GM12878 (cell line): ENCODE data around the gene SLC25A26. TPM values are rescaled to one million over a fixed set of nuclear protein-coding genes. Genes with fewer than 3 reads are reported as not detected.

ENCODE experiments used
- BHLHE40 ChIP-seq, 2 experiments: fragments of 450-650 bp in 1 of 2; IDR thresholded peaks; 2 replicates each; pipeline ENCODE4 v1.6.1; 2011 to 2017; ENCODE audit warnings: low read depth in 2 of 2, borderline replicate concordance in 1 of 2, improper control_type of control experiment in 1 of 2, low read length in 1 of 2, mild to moderate bottlenecking in 1 of 2
- E2F8 ChIP-seq: fragments of 450-650 bp; IDR thresholded peaks from 2 replicates; pipeline ENCODE4 v1.6.1; 2018; ENCODE audit warnings: mild to moderate bottlenecking, low read depth, moderate library complexity; ENCODE audit not compliant: partially characterized antibody
- EP300 ChIP-seq, 2 experiments: fragments of 150-350 bp in 1 of 2; IDR thresholded peaks; 2 replicates each; pipeline ENCODE4 v1.6.1; 2011 to 2012; ENCODE audit warnings: low read depth in 2 of 2, low read length in 2 of 2, borderline replicate concordance in 1 of 2, improper control_type of control experiment in 1 of 2, inconsistent platforms in 1 of 2; ENCODE audit not compliant: control insufficient read depth in 1 of 2
- FOXM1 ChIP-seq: IDR thresholded peaks from 2 replicates; pipeline ENCODE4 v1.6.1; 2012; ENCODE audit warnings: low read depth, mild to moderate bottlenecking, inconsistent platforms, low read length, moderate library complexity
- MLLT1 ChIP-seq: fragments of 450-650 bp; IDR thresholded peaks from 2 replicates; pipeline ENCODE4 v1.6.1; 2016; ENCODE audit warnings: mild to moderate bottlenecking
- PKNOX1 ChIP-seq: fragments of 450-650 bp; IDR thresholded peaks from 2 replicates; pipeline ENCODE4 v1.6.1; 2016; ENCODE audit warnings: mild to moderate bottlenecking
- POLR2AphosphoS5 ChIP-seq: IDR thresholded peaks from 2 replicates; pipeline ENCODE4 v1.6.1; 2011; ENCODE audit warnings: mild to moderate bottlenecking, low read length, inconsistent platforms
- RCOR1 ChIP-seq: conservative IDR thresholded peaks from 2 replicates; pipeline ENCODE4 v1.6.1; 2012; ENCODE audit warnings: low read depth, low read length, improper control_type of control experiment
- SMAD1 ChIP-seq: fragments of 450-650 bp; IDR thresholded peaks from 2 replicates; pipeline ENCODE4 v1.6.1; 2018; ENCODE audit warnings: mild to moderate bottlenecking, low read depth; ENCODE audit not compliant: partially characterized antibody
- TCF3 ChIP-seq: IDR thresholded peaks from 2 replicates; pipeline ENCODE4 v1.6.1; 2012; ENCODE audit warnings: low read depth, mild to moderate bottlenecking, low read length, borderline replicate concordance; ENCODE audit not compliant: insufficient read depth
- ZNF24 ChIP-seq: fragments of 450-650 bp; IDR thresholded peaks from 2 replicates; pipeline ENCODE4 v1.6.1; 2017; ENCODE audit warnings: antibody characterized with exemption, mild to moderate bottlenecking
- polyA plus RNA-seq, 11 experiments: library from polyadenylated mRNA; depleted of rRNA in 4 of 11; unstranded in 6 of 11; stranded (reverse) in 5 of 11; fragments of >200 nt; fragmentation: Nextera tagmentation in 4 of 11; fragmentation: Illumina TruSeq in 1 of 11; extraction: Ambion mirVana in 4 of 11; extraction: Trizol in 1 of 11; gene quantifications; 1 replicate in 1 of 11; 2 replicates in 10 of 11; pipeline versions ENCODE4 v1.2.1 to v1.2.3, GENCODE V29; 2011 to 2016; ENCODE audit warnings: inconsistent platforms in 2 of 11, missing spikeins in 2 of 11, low read depth in 1 of 11
- total RNA-seq, 4 experiments: library from RNA; depleted of rRNA in 3 of 4; stranded (reverse); fragments of >200 nt in 3 of 4; fragmentation: Illumina TruSeq in 1 of 4; extraction: Trizol in 1 of 4; gene quantifications; 2 replicates each; pipeline versions ENCODE4 v1.2.1 to v1.2.3, GENCODE V29; 2013 to 2021

Gene SLC25A26
- total and polyA plus RNA-seq, 10 of the 15 experiments (the other 5 are each of a cell fraction or from before 2014, with no cell fraction given): 14.6 to 49.7 (median 24.9) TPM

- TF ChIP-seq BHLHE40 (IDR thresholded peaks at IDR 0.05; ENCODE audit: borderline replicate concordance in 1 of 2, low read depth in 2 of 2, low read length in 1 of 2) (no peak), FOXM1 (no peak), RCOR1 (no peak), ZNF24 (no peak), SMAD1 (no peak), EP300 (IDR thresholded peaks at IDR 0.05; ENCODE audit: borderline replicate concordance in 1 of 2, control insufficient read depth in 1 of 2, low read depth in 2 of 2, low read length in 2 of 2) (no peak), E2F8 (no peak), TCF3 (no peak), PKNOX1 (no peak), MLLT1 (no peak), POLR2AphosphoS5 (no peak)
These were observed 127.9 kb downstream of the SLC25A26 start (continued) for GRCh38 chr3:66348704-66349103.
